Spleen (tissue), 7 donors: ENCODE results near the gene PTPN14.

Experiments used
- CTCF ChIP-seq, 11 experiments: fragments of 200-600 bp in 7 of 11; fragments of 450-650 bp in 4 of 11; sonication (generic) in 4 of 11; IDR thresholded peaks in 8 of 11; conservative IDR thresholded peaks in 3 of 11; 1 replicate in 7 of 11; 2 replicates in 4 of 11; pipeline versions ENCODE4 v1.4.0 to v1.8.0; 2016 to 2021; ENCODE audit warnings: antibody characterized with exemption in 11 of 11, inconsistent platforms in 4 of 11, mild to moderate bottlenecking in 1 of 11
- POLR2A ChIP-seq, 3 donors: fragments of 450-650 bp; IDR thresholded peaks; one replicate each; pipeline ENCODE4 v1.5.1; 2017; ENCODE audit warnings: antibody characterized with exemption in 3 of 3, mild to moderate bottlenecking in 1 of 3
- POLR2AphosphoS5 ChIP-seq, 3 donors: sonication (generic); formaldehyde crosslinking; IDR thresholded peaks; one replicate each; pipeline ENCODE4 v1.5.1; 2017; ENCODE audit warnings: antibody characterized with exemption in 3 of 3
- donor health status: DM: no; HTN: no; CAD: no; lungs with moderate emphysema.
- donor health status: DM: no; HTN: no; CAD: no.
- donor health status: DM: no; HTN: no; CAD: no.

- TF ChIP-seq CTCF (IDR thresholded peaks at IDR 0.05 in 8 of 11, conservative IDR thresholded peaks at IDR 0.05 in 3 of 11) (no peak), POLR2A (IDR thresholded peaks at IDR 0.05) (no peak), POLR2AphosphoS5 (IDR thresholded peaks at IDR 0.05) (no peak)
Measured at GRCh38 chr1:214525535-214526019, 25.8 kb downstream of the PTPN14 start.
